Measurements from ENCODE around the gene SELP. TPM values are rescaled to one million over a fixed set of nuclear protein-coding genes. Genes with fewer than 3 reads are reported as not detected.
"Not testable (repeated sequence)": the region's sequence is repeated elsewhere in the genome, so short reads cannot be mapped to it uniquely, and the experiment has no call there.

The SELP gene
- 0.16 TPM for total RNA-seq

GRCh38 chr1:169630006-169630405 lies at the start of gene SELP:
TSS of gene SELP (minus strand) at chr1:169630124. CDS start at chr1:169630074, 50 bp downstream.
- no peak for DNase-seq

- no peak for DNase-seq
Measured at GRCh38 chr1:169679692-169680091, 49.8 kb upstream of the SELP start.

- no peak for DNase-seq
Measured at GRCh38 chr1:169676001-169676400, 46.1 kb upstream of the SELP start.

GRCh38 chr1:169670836-169671235 lies 40.9 kb upstream of the SELP start:
- DNase-seq = no peak

- not testable (repeated sequence) for DNase-seq
Measured at GRCh38 chr1:169670244-169670643, 40.3 kb upstream of the SELP start.

- DNase-seq = not testable (repeated sequence)
Measured at GRCh38 chr1:169667699-169668596, 38.0 kb upstream of the SELP start.

- DNase-seq = not testable (repeated sequence)
Measured at GRCh38 chr1:169667227-169667639, 37.3 kb upstream of the SELP start.

- DNase-seq = not testable (repeated sequence)
Measured at GRCh38 chr1:169662680-169663079, 32.8 kb upstream of the SELP start.

GRCh38 chr1:169661066-169661465 lies 31.1 kb upstream of the SELP start:
- DNase-seq = not testable (repeated sequence)

- not testable (repeated sequence) for DNase-seq
Measured at GRCh38 chr1:169658777-169659176, 28.9 kb upstream of the SELP start.

GRCh38 chr1:169653873-169654272 lies 23.9 kb upstream of the SELP start:
- no peak for DNase-seq

- DNase-seq = no peak
Measured at GRCh38 chr1:169651035-169651434, 21.1 kb upstream of the SELP start.

GRCh38 chr1:169650551-169650950 lies 20.6 kb upstream of the SELP start:
- no peak for DNase-seq

- DNase-seq = no peak
Measured at GRCh38 chr1:169648709-169649108, 18.8 kb upstream of the SELP start.

- no peak for DNase-seq
Measured at GRCh38 chr1:169648187-169648586, 18.3 kb upstream of the SELP start.

- DNase-seq = no peak
Measured at GRCh38 chr1:169647512-169647911, 17.6 kb upstream of the SELP start.

- DNase-seq = no peak
Measured at GRCh38 chr1:169644297-169644696, 14.4 kb upstream of the SELP start.

GRCh38 chr1:169634877-169635276 lies 5.0 kb upstream of the SELP start:
- no peak for DNase-seq

GRCh38 chr1:169634145-169634544 lies 4.2 kb upstream of the SELP start:
- DNase-seq = no peak

- DNase-seq = no peak
Measured at GRCh38 chr1:169631249-169631648, 1.3 kb upstream of the SELP start.

- no peak for DNase-seq
Measured at GRCh38 chr1:169624912-169625311, 5.0 kb downstream of the SELP start.

GRCh38 chr1:169624122-169624521 lies 5.8 kb downstream of the SELP start:
- DNase-seq = no peak

- no peak for DNase-seq
Measured at GRCh38 chr1:169623132-169623926, 6.6 kb downstream of the SELP start.
